DND-41 (cell line): Measurements from ENCODE around the gene B4GALNT3.
"Not testable (repeated sequence)": the region's sequence is repeated elsewhere in the genome, so short reads cannot be mapped to it uniquely, and the experiment has no call there.

ENCODE experiments used
- EZH2 ChIP-seq: IDR thresholded peaks from 3 replicates; pipeline ENCODE4 v1.6.1; 2012; ENCODE audit warnings: borderline replicate concordance, low read depth, mild to moderate bottlenecking, moderate library complexity, low read length, inconsistent platforms; ENCODE audit not compliant: severe bottlenecking
- TF ChIP-seq, protein P1 (sequence below): IDR thresholded peaks from 2 replicates; pipeline ENCODE4 v1.5.1; 2012; ENCODE audit warnings: borderline replicate concordance, low read length, moderate library complexity, mild to moderate bottlenecking; ENCODE audit not compliant: poor library complexity, severe bottlenecking; ENCODE audit errors: extremely low read depth

DNA sequence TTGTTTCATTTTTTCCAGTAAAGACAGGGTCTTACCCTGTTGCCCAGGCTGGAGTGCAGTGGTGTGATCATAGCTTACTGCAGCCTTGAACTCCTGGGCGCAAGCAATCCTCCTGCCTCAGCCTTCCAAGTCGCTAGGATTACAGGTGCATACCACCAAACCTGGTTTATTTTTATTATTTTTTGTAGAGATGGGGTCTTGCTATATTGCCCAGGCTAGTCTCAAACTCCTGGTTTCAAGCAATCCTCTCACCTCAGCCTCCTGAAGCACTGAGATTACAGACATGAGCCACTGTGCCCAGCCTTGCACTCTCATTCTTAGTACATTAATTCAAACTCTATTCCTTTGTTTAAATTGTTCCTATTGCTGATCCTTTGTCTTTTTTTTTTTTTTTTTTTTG is 24.0 kb upstream of the B4GALNT3 start:
- TF ChIP-seq, protein P1, sequence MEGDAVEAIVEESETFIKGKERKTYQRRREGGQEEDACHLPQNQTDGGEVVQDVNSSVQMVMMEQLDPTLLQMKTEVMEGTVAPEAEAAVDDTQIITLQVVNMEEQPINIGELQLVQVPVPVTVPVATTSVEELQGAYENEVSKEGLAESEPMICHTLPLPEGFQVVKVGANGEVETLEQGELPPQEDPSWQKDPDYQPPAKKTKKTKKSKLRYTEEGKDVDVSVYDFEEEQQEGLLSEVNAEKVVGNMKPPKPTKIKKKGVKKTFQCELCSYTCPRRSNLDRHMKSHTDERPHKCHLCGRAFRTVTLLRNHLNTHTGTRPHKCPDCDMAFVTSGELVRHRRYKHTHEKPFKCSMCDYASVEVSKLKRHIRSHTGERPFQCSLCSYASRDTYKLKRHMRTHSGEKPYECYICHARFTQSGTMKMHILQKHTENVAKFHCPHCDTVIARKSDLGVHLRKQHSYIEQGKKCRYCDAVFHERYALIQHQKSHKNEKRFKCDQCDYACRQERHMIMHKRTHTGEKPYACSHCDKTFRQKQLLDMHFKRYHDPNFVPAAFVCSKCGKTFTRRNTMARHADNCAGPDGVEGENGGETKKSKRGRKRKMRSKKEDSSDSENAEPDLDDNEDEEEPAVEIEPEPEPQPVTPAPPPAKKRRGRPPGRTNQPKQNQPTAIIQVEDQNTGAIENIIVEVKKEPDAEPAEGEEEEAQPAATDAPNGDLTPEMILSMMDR, result not testable (repeated sequence)
- TF ChIP-seq EZH2, result not testable (repeated sequence)
